Superior temporal gyrus (tissue), 1 donor: ENCODE measurements around the gene COL6A2.

Experiments used
- DNase-seq: peaks from one replicate; pipeline ENCODE4 v3.0.0-alpha.2; 2016; ENCODE audit errors: extremely low spot score

COL6A2 gene

GRCh38 chr21:46141767-46142581, 44.1 kb downstream of the COL6A2 start:
- DNase-seq: no peak

DNA sequence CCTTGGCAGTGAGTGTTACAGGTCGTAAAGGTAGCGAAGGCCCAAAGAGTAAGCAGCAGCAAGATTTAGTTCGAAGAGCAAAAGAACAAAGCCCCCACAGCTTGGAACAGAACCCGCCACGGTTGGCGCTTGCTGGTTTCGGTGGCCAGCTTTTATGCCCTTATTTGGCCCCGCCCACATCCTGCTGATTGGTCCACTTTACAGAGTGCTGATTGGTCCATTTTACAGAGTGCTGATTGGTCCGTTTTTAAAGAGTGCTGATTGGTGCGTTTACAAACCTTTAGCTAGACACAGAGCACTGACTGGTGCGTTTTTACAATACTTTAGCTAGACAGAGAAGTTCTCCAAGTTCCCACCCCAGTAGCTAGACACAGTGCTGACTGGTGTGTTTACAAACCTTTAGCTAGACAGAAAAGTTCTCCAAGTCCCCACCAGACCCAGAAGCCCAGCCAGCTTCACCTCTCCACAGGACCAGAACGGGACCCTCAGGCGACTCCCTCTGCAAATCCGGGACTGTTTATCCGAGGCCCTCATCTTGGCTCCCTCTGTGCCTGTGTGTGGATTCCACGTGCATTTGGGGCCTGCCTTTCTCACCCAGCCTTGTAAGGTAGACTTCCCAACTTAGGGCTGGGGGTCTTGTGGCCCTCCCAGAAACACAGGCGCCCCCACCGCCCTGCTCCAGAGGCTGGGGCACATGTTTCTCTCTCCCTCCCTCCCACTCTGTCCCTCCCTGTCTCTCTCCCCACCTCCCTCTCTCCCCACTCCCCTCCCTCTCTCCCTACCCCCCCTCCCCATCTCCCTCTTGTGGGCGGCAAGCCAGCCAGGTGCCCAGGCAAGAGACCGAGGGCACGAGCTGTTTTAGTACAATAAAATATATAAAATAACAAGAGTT, 44.9 kb downstream of the COL6A2 start:
- DNase-seq: no peak

DNA sequence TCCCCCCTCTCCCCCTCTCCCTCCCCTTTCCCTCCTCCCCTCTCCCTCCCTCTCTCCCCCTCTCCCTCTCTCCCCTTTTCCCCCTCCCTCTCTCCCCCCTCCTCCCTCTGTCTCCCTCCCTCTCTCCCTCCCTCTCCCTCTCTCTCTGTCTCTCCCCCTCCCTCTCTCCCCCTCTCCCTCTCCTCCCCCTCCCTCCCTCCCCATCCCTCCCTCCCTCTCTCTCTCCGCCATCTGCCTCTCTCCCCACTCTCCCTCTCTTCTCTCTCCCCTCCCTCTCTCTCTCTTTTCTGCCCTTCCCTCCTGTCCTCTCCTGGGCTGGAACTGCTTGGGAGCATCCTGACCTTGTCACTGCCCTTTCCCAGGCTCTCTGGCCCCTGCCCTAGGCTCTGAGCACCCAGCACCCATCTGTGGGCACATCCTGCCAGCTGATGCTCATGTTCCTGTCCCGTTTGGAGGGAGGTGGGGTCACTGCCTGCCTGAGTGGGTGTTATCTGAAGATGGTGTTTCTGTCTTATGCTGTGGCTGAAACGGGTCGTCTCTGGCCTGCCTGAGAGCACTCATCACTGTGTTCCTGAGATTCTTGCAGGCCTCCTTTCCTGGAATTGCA, 46.7 kb downstream of the COL6A2 start:
- DNase-seq: peak; percentile 31

GRCh38 chr21:46145159-46145839, 47.4 kb downstream of the COL6A2 start:
- DNase-seq: no peak

DNA sequence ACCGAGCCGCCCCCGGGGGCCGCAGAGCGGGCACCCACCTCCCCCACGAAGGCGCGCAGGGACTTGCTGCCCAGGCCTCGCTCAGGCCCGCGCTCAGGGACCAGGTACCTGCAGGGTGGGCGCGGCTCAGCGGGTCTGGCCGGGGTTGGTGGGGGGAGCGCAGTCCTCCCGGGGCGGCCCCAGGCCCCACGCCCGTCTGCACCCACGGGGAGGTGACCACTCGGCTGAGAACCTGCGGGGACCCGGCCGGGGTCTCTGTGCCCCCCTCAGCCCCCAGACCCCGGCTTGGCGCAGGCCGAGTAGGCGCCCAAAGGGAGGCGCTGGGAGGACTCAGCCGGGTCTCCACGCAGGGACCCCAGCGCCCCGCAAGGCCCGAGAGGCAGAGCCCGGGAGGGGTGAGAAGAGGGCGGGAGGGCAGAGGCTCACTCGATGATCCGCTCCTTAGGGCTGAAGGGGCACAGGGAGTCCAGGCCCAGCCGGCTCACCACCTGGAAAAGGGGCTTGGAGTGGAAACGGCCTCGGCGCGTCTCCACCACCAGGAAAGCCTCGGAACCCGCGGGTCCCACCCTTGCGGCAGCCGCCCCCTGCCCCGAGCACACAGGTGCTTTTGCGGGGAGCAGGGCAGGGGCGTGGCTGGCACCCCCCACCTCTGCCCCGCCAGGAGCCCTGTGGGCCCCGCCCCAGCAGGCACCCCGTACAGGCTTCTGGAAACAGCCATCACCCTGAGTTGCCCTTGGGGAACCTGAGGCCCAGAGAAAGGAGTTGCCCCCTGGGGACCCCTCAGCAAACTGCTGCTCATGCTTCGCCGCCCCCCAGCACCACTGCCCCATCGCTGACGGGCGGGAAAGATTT, 48.2 kb downstream of the COL6A2 start:
- DNase-seq: no peak

DNA sequence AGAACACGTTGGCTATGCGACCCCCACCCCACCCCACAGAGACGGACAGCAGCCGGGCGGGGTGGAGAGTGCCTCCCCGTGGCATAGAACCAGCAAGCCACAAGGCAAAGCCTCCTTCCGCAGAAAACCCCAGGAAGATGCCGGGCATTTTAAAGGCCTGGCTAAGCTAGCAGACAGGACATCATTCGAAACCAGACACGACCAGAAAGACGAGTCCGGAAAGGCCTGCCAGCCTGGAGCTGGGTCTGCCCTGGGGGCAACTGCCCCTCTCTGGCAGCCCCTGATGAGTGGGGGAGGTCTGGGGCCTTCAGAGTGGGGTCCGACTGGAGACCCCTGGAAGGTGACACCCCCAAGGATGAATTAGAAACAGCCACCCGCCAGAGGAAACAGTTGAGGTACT, 48.9 kb downstream of the COL6A2 start:
- DNase-seq: no peak

GRCh38 chr21:46147429-46147828, 49.5 kb downstream of the COL6A2 start:
- peak; percentile 29 for DNase-seq

- no peak for DNase-seq
Observed at GRCh38 chr21:46148106-46148505, 50.2 kb downstream of the COL6A2 start.

- DNase-seq: no peak
Observed at GRCh38 chr21:46149205-46149901, 51.4 kb downstream of the COL6A2 start.

- no peak for DNase-seq
Observed at GRCh38 chr21:46150073-46150472, 52.2 kb downstream of the COL6A2 start.

DNA sequence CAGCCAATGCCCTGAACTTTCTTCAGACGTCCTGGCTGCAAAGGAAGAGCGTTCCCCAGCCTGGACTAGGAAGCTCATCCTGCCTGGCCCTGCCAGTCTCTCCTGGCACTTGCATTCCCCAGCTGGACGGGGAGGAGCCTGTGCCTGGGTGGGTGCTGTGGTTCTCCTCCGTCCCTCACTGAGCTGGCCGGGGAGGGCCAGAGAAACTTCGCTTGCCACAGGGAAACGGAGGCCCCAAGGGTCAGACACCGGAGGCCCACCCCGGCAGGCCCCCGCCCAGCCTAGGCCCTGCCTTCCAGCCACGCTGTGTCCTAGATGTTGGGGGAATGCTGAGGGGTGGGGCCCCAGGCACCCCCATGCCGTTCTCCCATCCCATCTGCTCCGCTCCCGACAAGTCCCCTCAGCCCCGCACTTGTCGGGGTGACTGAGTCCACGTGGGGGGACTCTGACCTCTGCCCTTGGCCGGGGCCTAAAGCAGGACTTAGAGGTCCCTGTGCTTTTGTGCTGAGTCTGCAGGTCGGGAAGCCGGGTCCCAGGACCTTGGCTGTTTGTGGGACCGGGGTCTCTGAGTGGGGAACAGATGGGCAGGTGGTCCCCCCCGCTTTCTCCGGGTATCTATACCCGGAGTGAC, 52.7 kb downstream of the COL6A2 start:
- DNase-seq: peak; percentile 35

GRCh38 chr21:46151261-46151988, 53.5 kb downstream of the COL6A2 start:
- no peak for DNase-seq

- no peak for DNase-seq
Observed at GRCh38 chr21:46151989-46152926, 54.3 kb downstream of the COL6A2 start.

DNA sequence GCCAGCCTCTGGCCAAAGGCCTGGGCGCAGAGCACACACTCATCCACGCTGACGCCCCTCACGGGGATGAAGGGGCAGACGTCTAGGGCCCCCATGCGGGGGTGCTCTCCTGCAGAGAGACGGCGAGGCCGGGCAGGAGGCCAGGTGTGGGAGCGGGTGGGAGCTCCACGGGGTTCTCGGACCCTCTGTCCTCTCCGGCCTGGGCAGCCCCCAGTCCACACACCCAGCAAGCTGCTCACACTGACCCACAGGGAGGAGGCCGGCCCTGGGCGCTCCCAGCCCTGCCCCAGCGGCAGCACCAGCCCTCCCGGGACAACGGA, 55.0 kb downstream of the COL6A2 start:
- DNase-seq: no peak

- DNase-seq: peak; percentile 67
Observed at GRCh38 chr21:46153247-46154154, 55.6 kb downstream of the COL6A2 start.

DNA sequence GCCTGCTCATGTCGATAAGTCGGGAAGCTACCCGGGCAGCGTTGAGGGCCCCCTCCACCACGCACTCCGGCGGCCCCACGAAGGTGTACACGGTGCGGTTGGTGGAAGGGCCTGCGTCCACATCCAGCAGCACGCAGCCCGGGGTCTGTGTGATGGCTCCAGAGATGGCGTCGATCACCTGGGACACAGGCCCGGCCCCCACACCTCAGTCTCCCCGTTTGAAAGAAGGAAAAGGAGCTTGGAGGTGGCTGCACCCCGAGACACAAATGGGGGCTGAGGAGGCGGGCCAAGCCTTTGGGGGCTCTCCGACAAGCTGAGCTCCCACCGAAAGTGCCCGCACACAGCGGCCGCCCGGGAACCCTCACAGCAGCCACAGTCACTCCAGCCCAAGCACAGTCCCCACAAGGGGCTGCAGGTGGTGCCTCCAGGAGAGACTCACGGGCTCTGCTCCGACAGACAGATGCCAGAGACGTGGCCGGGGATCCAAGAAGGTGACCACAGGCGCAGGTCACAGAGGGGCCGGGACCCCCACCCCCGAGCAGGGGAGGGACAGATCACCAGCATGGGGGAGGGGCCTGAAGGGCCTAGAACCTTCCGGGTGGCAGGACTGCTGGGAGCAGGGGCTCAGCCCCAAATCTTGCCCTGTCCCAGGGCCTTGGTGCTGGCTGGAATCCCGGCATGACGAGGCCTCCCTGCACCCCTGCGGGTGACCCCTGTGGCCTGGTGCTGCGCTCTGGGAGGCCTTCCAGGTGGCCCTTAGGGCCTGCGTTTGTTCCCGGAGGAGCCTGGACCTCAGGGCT, 56.4 kb downstream of the COL6A2 start:
- no peak for DNase-seq
